Erythroblast (primary cell): ENCODE measurements around the gene UPK3A.

Source experiments
- DNase-seq, 2 experiments: peaks; one replicate each; lab custom pipeline; 2025; lab: John Stamatoyannopoulos, UW
- GATA1 ChIP-seq: IDR thresholded peaks from 2 replicates; pipeline ENCODE4 v1.6.1; 2011; ENCODE audit warnings: low read depth, mild to moderate bottlenecking, control low read depth, low read length, moderate library complexity
- POLR2A ChIP-seq: IDR thresholded peaks from 2 replicates; pipeline ENCODE4 v1.6.1; 2011; ENCODE audit warnings: mild to moderate bottlenecking, low read length

Gene UPK3A

DNA sequence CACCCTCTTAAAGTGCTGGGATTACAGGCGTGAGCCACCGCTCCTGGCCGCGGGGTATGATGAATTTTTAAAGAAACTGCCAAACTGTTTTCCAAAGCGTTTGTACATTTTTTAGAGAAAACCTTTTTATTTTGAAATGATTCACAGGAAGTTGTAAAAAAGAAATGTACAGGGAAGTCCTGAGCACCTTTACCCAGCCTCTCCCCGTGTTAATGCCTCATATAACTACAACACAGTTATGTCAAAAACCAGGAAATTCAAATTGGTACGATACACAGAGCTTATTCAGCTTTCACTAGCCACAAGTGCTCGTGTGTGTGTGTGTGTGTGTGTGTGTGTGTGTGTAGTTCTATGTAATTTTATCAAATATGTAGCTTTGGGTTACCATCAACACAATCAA is 18.0 kb downstream of the UPK3A start:
- no peak for TF ChIP-seq POLR2A
- TF ChIP-seq GATA1: no peak
- no peak for DNase-seq

DNA sequence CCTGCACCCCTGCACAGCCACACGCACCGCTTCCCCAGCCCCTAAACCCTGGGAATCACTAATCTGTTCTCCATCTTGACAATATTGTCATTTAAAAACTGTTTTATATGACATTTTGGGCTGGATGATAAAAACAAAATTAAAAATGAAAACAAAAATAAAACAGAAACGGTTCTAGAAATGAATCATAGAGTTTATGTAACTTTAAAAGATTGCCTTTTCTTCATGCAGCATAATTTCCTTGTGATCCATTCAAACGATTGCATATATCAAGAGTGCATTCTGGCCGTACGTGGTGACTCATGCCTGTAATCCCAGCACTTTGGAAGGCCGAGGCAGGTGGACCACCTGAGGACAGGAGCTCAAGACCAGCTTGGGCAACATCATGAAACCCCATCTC is 18.4 kb downstream of the UPK3A start:
- no peak for TF ChIP-seq POLR2A
- no peak for TF ChIP-seq GATA1
- no peak for DNase-seq

DNA sequence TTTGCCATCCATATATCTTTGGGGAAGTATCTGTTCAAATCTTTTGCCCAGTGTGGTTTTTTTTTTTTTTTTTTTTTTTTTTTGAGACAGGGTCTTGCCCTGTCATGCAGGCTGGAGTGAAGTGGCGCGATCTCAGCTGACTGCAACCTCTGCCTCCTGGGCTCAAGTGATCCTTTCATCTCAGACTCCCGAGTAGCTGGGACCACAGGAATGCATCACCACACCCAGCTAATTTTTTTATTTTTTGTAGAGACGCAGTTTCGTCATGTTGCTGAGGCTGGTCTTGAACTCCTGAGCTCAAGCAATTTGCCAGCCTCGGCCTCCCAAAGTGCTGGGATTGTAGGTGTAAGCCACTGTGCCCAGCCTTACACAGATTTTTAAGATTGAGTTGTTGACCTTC is 20.2 kb downstream of the UPK3A start:
- TF ChIP-seq GATA1 (no peak), POLR2A (no peak)
- no peak for DNase-seq

DNA sequence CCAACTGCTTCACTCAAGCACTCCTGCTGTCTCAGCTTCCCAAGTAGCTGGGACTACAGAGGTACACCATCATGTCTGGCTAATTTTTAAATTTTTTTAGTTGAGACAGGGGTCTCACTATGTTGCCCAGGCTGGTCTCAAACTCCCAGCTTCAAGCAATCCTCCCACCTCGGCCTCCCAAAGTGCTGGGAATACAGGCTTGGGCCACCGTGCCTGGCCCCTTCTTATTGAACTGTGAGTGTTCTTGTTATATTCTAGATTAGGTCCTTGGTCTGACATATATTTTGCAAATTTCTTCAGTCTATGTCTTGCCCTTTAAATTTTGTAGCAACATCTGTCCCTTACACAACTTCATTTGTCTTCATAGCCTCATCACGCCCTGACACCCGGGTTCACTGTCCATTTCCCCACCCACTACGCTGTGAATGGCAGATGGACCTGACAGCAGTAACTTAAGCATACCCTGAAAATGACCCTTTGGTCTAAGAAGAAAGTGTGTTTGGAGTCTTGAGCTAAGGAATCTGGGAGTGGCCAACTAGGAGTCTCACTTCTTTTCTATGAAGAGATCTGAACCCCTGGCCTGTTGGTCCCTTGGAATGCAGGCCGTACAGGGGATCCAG is 20.8 kb downstream of the UPK3A start:
- no peak for DNase-seq
- TF ChIP-seq GATA1 (no peak), POLR2A (no peak)

DNA sequence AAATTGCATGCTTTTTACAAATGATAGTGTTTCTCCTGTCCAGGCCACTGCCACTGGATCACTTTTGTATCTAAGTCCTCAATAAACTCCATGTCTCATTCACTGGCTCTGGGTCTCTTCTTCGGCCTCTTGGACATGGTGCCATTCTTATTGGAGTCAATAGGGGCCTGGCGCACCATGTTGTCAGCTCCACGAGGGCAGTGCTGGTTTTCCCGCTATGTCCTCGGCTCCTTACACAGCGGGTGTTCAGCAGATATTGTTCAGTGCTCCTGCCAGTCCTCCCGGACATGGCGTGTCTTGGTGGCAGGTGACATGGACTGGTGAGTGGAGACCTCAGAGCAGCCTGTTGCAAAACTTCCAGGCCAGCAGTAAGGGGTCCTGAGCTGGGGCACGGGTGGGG is 21.4 kb downstream of the UPK3A start:
- DNase-seq: no peak
- TF ChIP-seq GATA1: no peak
- no peak for TF ChIP-seq POLR2A

DNA sequence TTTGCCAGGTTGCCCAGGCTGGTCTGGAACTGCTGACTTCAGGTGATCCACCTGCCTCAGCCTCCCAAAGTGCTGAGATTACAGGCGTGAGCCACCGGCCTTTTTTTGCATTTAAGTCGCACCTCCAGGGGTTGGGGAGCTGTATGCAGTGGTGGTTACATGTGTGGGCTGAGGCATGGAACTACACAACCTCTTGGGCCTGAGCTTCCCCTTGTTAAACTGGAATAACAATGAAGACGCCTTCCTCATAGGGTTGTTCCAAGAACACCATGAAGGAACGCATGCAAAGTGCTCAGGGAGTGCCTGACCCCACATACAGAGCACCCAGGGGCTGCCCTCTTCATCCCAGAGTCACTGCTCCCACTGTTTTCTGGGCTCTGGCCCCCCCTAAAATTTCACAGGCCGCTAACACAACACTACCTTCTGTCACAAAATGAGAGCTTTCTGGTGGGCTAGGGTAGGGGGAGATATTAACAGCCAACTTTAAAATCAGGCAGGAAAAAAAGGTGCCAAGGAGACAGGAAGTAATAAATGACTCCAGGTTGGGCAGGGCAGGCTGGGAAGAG is 23.7 kb downstream of the UPK3A start:
- no peak for TF ChIP-seq POLR2A
- no peak for TF ChIP-seq GATA1
- no peak for DNase-seq

DNA sequence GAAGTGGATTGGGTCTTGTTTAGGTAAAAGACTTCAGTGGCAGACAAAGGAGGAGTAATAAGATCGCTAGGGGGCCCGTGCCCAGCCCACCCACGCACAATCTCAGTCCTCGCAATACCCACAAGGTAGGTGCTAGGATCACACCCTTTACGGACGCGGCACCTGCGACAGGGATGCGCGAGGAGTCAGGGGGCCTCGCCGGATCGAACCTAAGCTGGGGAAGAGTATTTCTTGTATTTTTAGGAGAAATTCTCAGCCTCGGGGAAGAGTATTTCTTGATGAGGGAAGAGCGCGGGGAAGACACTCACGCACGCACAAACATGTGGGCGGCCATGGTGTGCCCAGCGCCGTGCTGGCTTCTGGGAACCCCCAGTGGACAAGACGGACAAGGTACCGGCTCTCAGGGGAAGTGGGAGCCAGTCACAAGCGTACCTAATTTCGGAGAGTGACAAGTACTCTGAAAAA is 24.2 kb downstream of the UPK3A start:
- TF ChIP-seq GATA1: no peak
- TF ChIP-seq POLR2A: no peak
- DNase-seq: peak in 1 of 2 experiments; percentile 36

DNA sequence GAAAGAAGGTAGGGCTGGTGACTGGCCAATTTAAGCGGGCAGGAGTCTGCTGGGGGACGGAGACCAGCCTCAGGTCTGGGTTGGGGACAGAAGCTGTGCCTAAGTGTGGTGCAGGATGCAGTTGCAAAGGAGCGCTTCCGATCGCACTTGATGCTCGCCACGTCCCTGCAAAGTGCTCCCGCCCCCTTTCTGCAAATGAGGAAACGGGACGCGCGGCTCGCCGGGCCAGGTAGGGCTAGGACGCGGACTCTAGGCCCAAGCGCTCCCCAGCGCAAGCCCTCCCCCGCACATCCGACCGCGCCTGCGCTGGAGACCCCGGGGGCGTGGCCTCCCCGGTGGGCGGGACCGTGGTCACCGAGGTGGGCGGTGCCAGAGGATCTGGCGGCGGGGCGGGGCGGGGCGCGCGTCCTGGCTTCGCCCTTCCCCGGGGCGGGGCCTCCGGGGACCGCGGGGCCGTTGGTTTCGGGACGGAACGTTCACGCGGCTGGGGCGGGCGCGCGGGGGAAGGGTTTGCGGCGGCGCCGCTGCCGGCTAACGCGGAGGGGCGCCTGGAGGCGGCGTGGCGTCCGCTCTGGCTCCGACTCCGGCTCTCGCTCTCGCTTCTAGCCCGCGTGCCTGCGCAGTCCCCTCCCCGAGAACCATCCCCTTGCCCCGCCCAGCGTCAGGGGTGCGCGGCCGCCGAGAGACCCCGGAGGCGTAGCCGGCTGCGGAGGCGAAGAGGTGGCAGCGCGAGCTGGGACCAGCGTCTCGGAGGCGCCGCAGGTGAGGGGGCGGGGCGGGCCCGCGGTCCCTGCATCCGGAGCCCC is 24.9 kb downstream of the UPK3A start, which contains the start of gene FAM118A:
TSS of gene FAM118A (plus strand) at position 513 of the 806 bp plus-strand sequence. CDS start 12,446 bp downstream, outside the sequence.
- no peak for TF ChIP-seq GATA1
- TF ChIP-seq POLR2A: peak; percentile 81
- DNase-seq: peak; percentile 94 to 98

DNA sequence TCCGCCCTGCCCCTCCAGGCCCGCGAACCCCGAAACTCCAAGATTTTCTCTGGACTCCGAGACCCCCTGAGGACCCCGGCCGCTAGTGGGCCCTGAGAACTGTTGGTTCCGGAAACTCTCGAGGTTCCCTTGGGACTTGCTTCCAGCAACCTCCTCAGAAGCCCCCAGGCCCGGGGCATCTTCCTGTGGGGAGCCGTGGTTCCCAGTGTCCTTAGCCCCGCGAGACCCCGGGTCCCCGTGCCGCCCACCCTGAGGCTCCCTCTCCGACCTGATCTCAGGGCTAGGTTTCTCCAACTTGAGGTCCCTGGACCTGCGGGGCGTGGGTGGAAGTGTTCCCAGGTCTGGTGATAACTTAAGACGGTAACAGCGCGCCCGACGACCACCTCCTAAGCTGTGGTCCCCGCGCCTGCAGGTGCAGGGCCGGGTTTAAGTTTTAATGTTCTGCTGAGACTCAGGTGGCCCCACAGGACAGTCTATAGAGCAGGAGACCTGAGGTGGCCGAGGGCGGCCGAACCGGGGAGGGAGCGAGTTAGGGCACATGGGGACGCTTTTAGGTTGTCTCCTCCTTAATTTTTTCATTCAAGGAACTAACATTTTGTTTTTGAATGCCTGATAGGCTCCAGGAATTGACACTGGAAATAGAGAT is 25.7 kb downstream of the UPK3A start:
- DNase-seq: peak; percentile 49 to 63
- TF ChIP-seq POLR2A: no peak
- TF ChIP-seq GATA1: no peak

DNA sequence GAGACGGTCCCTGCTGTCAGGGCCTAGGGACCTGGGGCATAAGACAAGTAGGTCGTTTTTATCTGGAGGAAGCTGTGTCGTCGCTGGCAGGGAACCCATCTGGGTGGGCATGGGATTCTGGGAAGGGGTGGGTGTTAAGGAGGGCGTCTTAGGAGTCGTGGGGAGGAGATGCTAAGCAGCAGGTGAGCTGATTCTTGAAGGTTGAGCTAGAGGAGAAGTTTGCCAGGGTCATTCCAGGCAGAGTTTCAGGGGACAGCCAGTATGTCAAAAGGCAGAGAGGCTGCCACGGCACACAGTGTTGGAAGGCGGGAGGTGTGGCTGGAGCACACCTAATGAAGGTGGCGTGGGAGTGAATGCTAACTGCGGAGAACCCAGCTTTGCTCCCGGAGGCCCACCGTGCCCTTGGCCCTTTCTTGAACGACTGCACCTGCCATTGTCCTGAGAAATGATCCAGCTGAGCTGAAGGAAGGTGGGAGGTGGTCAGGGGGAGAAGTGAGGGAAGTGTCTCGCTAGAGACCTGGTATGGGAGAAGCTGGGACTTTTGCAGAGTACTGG is 26.3 kb downstream of the UPK3A start:
- TF ChIP-seq POLR2A (no peak), GATA1 (no peak)
- DNase-seq: peak in 1 of 2 experiments; percentile 60

DNA sequence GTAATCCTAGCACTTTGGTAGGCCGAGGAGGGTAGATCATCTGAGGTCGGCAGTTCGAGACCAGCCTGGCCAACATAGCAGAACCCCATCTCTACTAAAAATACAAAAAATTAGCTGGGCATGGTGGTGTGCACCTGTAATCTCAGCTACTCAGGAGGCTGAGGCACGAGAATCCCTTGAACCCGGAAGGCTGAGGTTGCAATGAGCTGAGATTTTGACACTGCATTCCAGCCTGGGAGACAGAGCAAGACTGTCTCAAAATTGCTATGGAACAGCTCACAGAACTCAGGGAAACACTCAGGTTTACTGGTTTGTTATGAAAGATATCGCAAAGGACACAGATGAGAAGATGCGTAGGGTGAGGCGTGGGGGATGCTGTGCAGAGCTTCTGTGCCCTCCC is 27.7 kb downstream of the UPK3A start:
- TF ChIP-seq GATA1 (no peak), POLR2A (no peak)
- DNase-seq: no peak

DNA sequence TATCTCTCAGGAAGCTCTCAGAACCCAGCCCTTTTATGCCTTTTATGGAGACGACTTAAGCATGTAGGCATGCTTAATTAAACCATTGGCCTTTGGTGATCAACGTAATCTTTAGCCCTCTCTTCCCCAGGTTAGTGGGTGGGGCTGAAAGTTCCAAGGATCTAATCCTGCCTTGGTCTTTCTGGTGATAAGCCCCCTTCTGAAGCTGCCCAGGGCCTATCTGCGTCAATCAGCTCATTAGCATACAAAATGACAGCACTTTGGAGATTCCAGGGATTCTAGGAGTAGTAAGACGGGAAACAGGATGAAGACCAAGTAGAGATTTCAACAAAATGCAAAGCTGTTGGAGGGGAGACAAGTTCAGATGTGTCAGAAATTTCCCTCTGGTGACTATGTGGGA is 28.1 kb downstream of the UPK3A start:
- DNase-seq: peak; percentile 14 to 26
- TF ChIP-seq POLR2A: no peak
- TF ChIP-seq GATA1: no peak

DNA sequence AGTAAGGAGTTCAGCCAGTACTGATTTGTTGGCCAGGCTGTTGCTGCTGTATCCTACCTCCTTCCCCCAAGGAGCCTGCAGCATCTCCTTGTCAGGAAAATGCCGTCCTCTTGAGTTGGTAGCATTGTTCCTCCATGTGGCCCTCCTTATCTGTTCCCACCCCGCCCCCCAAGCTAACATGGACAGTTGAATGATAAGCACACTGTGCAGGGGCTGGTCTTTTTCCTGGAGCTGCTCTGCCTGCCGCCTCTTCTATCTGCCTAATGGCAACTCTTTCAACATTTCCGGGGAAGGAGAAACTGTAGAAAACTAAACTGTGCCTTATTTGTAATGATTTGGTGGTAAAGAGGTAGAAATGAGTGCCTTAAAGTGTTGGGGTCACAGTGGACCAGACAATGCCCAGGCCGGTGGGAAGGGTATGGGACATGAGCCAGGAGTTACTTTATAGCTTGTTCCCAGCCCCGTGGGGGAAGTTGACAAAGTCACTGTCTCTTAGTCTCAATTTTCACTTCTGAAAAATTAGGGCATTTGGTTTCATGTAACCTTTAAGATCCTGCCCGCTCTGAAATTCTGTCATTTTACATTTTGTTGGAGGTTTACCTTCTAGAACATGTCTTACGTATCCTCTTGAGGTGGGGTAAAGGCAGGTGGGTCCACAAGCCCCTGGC is 29.4 kb downstream of the UPK3A start:
- DNase-seq: peak; percentile 87 to 94

More for the DNA sequence above, 29.4 kb downstream of the UPK3A start:
- TF ChIP-seq POLR2A (peak; percentile 67), GATA1 (peak; percentile 77)
